Ectodermal cell (in vitro differentiated cells): Measurements from ENCODE around the gene ANKRD49.

Experiments used
- H3K27ac ChIP-seq: 2 replicates; pipeline ENCODE4 v1.7.0; 2013; ENCODE audit warnings: mild to moderate bottlenecking, low read depth, low read length; ENCODE audit not compliant: insufficient read depth, poor library complexity, severe bottlenecking
- H3K27me3 ChIP-seq: 2 replicates; pipeline ENCODE4 v1.7.0; 2013; ENCODE audit warnings: mild to moderate bottlenecking, low read length; ENCODE audit not compliant: insufficient read depth, control insufficient read depth, poor library complexity, severe bottlenecking
- H3K36me3 ChIP-seq: one replicate; pipeline ENCODE4 v1.7.0; 2013; ENCODE audit warnings: low read length; ENCODE audit not compliant: control insufficient read depth, insufficient read depth
- H3K4me1 ChIP-seq: one replicate; pipeline ENCODE4 v1.7.0; 2013; ENCODE audit warnings: low read length; ENCODE audit not compliant: control insufficient read depth, insufficient read depth
- H3K4me3 ChIP-seq: 2 replicates; pipeline ENCODE4 v1.7.0; 2013; ENCODE audit warnings: low read depth, low read length, control low read depth; ENCODE audit not compliant: insufficient read depth
- H3K9me3 ChIP-seq: 2 replicates; pipeline ENCODE4 v1.7.0; 2013; ENCODE audit warnings: mild to moderate bottlenecking, low read length, moderate library complexity; ENCODE audit not compliant: control insufficient read depth
- WGBS, 2 experiments: methylation state at CpG; one replicate each; pipeline ENCODE4 v1.1.7; 2013; ENCODE audit warnings: missing lambda C conversion rate in 2 of 2; 5-methylcytosine and 5-hydroxymethylcytosine counted together

The ANKRD49 gene

DNA sequence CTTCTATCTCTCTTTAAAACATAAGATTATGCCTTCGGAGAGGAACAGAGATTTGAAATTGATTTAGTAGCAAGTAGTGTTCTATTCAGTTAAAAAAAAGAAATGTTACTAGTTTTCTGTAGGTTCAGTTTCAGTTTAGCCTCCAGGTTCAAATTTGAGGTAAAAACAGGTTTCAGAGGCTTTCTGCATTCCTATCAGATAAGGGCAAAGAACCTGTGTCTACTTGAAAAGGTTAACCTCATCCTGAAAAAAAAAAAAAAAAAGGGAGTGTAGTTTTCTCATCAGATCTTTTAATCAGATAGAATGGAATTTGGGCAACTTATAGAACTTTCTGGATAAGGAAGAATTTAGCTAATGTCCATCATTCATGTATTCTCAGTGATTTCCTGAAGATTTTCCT is 30.6 kb downstream of the ANKRD49 start:
- Histone ChIP-seq H3K4me1 (no peaks in the 10 kb centered on the region), H3K27ac (no peak overlapping the region), H3K27me3 (no peaks in the 10 kb centered on the region), H3K36me3 (no peaks in the 10 kb centered on the region), H3K4me3 (no peak overlapping the region), H3K9me3 (no peaks in the 10 kb centered on the region)
- 95 to 100% methylated on average over 1 of the region's 1 CpG for WGBS, 2 experiments

DNA sequence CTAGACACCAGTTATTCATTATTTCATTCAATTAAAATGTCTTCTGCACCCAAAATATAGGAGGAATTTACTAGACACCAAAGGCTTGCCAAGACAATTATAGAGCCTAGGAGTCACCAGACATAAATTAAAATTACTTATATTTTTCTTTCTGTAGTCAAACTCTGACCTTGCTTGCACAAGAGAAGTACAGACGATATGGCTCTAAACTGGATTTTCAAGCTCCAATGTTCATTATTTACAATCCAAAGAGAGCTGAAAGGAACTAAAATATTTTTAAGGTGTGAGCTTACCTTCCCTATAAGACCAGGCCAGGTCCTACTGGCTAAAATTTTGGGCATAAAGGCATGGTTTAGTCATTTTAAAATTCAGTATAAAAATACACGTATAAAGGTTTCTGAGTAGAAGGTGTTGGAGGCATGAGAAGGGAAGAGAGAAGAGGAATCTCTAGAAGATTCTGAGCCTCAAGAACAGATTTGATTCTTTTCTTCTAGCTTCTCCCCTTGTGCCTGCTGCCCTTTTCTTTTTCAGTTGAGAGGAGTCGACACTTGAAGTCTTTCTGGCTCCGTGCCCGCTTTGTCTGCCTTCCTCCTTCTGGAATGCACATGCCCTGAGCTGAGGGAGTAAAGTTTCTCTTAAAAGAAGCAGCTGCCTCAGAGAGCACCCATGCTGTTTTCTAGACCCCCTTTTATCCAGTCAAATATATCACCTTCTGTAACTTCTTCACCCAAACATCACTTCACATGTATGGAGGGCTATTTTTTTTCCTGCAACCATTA is 32.0 kb downstream of the ANKRD49 start:
- Histone ChIP-seq H3K4me1 (no peaks in the 10 kb centered on the region), H3K27ac (no peak overlapping the region), H3K4me3 (no peak overlapping the region), H3K36me3 (no peaks in the 10 kb centered on the region), H3K9me3 (no peaks in the 10 kb centered on the region), H3K27me3 (no peaks in the 10 kb centered on the region)
- WGBS, 2 experiments: 53 to 63% methylated on average over 5 of the region's 5 CpGs

DNA sequence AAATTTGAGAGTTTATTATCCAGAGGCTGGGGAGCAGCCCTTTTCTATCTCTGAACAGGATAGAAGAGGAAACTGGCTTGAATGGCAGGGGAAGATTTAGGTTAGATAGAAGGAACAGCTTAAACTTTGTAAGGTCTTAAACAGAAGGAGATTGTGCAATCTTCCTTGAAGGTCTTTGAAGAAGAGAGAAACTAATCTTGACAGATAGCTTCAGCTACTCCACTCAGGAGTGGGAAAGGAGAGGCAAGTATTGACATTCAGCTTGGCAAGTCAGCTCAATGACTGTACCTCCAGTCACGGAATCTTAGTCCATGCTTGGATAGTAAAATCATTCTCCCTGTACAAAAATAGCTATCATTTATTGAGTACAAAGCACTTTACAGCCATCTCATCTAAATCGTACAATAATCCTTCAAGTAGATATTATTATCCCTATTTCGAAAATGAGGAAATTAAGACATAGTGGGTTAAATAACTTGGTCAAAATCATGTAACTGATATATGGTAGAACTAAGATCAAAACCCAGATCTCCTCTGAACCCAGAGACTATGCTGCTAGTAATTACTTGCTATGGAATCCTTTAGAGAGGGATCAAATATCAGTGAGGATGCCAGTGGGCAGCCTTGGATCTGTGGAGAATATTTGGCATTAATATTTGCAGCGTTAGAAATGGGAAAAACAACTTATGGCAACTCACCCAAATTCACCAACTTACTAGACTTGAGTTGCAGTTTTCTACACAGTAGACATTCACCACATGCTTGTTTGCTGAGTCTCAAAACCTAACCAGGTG is 33.1 kb downstream of the ANKRD49 start:
- Histone ChIP-seq H3K27ac (no peak overlapping the region), H3K4me1 (no peaks in the 10 kb centered on the region), H3K27me3 (no peaks in the 10 kb centered on the region), H3K36me3 (no peaks in the 10 kb centered on the region), H3K9me3 (no peaks in the 10 kb centered on the region), H3K4me3 (no peak overlapping the region)
- WGBS, 2 experiments: 94 to 100% methylated on average over 2 to 4 of the region's 4 CpGs

DNA sequence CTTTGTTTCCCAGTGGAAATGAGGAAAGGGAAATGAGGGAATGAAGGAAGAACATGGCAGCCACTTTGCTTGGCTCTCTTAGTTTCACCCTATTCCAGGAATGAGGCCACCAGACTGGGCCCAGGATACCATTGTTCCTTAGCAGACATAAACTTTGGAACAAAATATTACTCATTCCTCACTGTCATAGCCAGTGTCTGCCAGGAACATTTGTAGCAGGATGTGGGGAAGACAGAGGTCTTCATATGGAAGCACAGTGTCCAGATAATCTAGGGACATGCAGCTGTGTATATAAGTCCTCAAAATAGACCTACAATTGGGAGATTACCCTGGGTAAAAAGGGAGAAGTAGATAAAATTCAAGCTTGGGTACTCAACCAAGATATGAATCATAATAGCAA is 34.8 kb downstream of the ANKRD49 start:
- no peaks in the 10 kb centered on the region for H3K36me3 ChIP-seq
- H3K27me3 ChIP-seq: no peaks in the 10 kb centered on the region
- H3K27ac ChIP-seq: no peak overlapping the region
- no peaks in the 10 kb centered on the region for H3K9me3 ChIP-seq
- H3K4me3 ChIP-seq: no peak overlapping the region
- H3K4me1 ChIP-seq: no peaks in the 10 kb centered on the region

DNA sequence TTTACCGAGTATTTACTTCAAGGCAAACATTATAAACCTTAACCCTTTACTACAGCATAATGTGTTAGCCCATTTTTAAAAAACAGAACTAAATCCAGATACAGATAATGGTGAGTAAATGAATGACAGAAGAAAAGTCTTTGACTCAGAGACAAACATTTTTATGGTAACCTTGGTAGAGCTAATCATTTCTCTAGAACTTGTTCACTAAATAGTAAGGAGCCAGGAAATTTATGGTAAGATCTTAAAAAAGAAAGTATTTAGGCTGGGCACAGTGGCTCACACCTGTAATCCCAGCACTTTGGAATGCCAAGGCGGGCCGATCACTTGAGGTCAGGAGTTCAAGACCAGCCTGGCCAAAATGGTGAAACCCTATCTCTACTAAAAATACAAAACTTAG is 38.4 kb downstream of the ANKRD49 start:
- no peaks in the 10 kb centered on the region for H3K36me3 ChIP-seq
- H3K27ac ChIP-seq: no peak overlapping the region
- H3K4me3 ChIP-seq: no peak overlapping the region
- no peaks in the 10 kb centered on the region for H3K4me1 ChIP-seq
- H3K9me3 ChIP-seq: no peaks in the 10 kb centered on the region
- WGBS, 2 experiments: 88 to 100% methylated on average over 2 of the region's 3 CpGs
- no peaks in the 10 kb centered on the region for H3K27me3 ChIP-seq

DNA sequence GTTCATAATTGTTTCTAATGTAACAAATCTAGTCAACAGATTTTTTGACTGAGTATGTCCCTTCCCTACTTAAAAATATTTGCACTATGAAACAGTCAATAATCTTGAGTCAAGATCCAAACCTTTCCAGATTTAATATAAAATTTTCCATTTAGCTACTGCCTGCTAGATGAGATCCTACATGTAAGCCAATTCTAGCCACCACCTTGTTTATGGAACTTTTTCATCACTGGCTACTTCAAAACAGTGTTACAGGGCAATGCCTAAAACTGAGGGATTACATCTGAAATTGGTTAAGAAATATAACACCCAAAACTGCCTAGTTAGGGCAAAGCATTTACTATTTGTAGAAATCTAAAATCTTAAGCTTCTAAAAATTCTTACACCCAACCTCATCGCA is 39.4 kb downstream of the ANKRD49 start:
- Histone ChIP-seq H3K27me3 (no peaks in the 10 kb centered on the region), H3K4me1 (no peaks in the 10 kb centered on the region), H3K9me3 (no peaks in the 10 kb centered on the region), H3K36me3 (no peaks in the 10 kb centered on the region), H3K4me3 (no peak overlapping the region), H3K27ac (no peak overlapping the region)
- no CpG with 5 or more reads among the region's 1 CpG for WGBS, 2 experiments

DNA sequence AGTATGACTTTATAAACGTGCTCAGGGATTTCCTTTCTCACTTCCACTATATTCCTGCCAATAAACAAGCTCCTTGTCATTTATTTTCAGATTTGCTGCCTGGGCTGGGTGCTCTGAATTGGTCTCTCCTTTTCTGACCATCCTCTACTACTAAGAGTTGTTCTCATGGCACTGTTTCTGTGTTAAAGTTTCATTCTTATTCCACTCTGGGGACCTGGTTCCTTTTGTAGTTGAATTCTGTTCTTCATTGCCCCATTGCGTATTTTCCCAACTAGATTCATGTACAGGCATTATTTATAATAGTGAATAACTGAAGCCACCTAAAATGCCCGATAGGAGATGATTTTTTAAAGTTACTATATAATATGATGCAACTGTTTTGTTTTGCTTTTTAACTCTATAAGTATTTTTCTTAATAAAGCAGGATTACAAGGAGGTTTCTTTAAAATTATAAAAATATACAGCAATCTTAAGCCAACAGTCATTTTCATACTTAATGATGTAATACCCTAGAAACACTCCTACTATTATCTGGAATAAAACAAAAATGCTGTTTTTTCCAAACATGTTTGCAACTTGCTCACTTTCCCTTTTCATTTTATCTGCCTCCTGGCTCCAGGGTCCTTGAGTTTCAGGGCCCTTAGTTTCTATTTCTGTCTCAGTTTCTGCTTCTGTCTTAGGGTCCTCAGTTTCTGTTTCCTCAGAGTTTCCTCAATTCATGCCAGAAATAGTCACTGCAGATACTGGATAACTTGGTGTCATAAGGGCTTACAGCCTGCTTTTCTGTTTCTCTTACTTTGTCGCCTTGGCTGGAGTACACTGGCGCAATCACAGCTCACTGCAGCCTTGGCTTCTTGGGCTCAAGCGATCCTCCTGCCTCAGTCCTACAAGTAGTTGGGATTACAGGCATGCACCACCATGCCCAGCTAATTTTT is 40.2 kb downstream of the ANKRD49 start:
- no peaks in the 10 kb centered on the region for H3K4me1 ChIP-seq
- no peaks in the 10 kb centered on the region for H3K27me3 ChIP-seq
- no peak overlapping the region for H3K4me3 ChIP-seq
- no peaks in the 10 kb centered on the region for H3K36me3 ChIP-seq
- no peak overlapping the region for H3K27ac ChIP-seq
- H3K9me3 ChIP-seq: no peaks in the 10 kb centered on the region
- 85 to 88% methylated on average over 4 of the region's 6 CpGs for WGBS, 2 experiments

DNA sequence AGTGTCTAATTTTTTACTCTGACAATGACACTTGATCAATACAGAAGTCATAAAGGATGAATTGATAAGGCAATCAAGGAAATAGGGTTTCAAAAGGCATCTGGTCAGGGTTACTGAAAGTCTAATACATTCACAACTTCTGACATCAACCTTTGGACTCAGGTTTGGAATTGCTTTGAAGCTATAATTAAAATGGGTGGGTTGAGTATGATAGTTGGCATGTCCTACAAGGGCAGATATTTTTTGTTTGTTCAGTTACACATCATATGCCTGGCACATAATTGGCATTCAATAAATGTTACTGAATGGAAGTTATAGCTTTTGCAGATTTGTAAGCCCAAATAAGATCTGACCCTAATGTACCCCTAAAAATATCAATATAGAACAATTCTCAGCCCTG is 42.6 kb downstream of the ANKRD49 start:
- no peak overlapping the region for H3K4me3 ChIP-seq
- H3K9me3 ChIP-seq: no peaks in the 10 kb centered on the region
- no peaks in the 10 kb centered on the region for H3K4me1 ChIP-seq
- H3K36me3 ChIP-seq: no peaks in the 10 kb centered on the region
- H3K27me3 ChIP-seq: peaks cover 3% of the 10 kb centered on the region
- no peak overlapping the region for H3K27ac ChIP-seq

DNA sequence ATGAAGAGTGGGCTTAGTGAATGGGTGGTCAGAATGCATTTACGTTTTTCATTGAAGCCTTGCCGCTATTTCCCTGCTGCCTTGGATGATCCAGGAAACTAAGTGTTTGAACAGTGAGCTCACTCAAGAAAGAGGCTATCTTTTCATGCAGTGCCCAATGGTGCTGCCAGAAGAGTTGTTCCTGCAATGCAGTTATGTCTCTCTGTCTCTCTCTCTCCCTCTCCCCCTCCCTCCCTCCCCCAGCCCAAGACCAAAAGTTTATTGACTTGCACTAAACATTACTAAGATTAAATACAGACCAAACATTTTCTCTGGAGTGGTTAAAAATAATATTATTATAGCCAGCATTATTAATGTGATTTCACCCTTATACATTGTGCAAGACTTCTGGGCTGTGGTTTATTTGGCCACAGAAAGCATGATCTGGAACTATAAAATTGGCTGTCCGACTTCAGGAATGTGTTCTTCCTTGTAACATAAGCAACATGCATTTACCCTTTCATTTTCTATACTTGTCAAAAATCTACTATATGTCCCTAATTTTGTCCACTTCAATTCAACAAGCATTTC is 43.3 kb downstream of the ANKRD49 start:
- 83 to 92% methylated on average over 3 of the region's 3 CpGs for WGBS, 2 experiments
- H3K9me3 ChIP-seq: no peaks in the 10 kb centered on the region
- H3K4me3 ChIP-seq: no peak overlapping the region
- no peaks in the 10 kb centered on the region for H3K4me1 ChIP-seq
- peaks cover 9% of the 10 kb centered on the region for H3K27me3 ChIP-seq
- H3K36me3 ChIP-seq: no peaks in the 10 kb centered on the region
- no peak overlapping the region for H3K27ac ChIP-seq
